H9 (cell line): ENCODE results near the gene IMPDH2. TPM values are rescaled to one million over a fixed set of nuclear protein-coding genes. Genes with fewer than 3 reads are reported as not detected.
A peak's percentile ranks its signal among the peaks of the same experiment; 100 is the strongest.

Experiments used
- DNase-seq: peaks from one replicate; pipeline ENCODE4 v3.0.0-alpha.2; 2017
- H2AFZ ChIP-seq: one replicate; pipeline ENCODE4 v1.6.1; 2013; ENCODE audit warnings: mild to moderate bottlenecking, low read length, control low read depth, moderate library complexity
- H2AK5ac ChIP-seq: 2 replicates; pipeline ENCODE4 v1.6.1; 2013; ENCODE audit warnings: low read length, control low read depth, mixed read lengths; ENCODE audit not compliant: insufficient read length
- H2BK120ac ChIP-seq: one replicate; pipeline ENCODE4 v1.6.1; 2013; ENCODE audit warnings: low read depth, mild to moderate bottlenecking, low read length, control low read depth, inconsistent platforms; ENCODE audit not compliant: poor library complexity, severe bottlenecking
- H2BK12ac ChIP-seq: 2 replicates; pipeline ENCODE4 v1.6.1; 2013; ENCODE audit warnings: low read length, control low read depth, mixed read lengths, low read depth; ENCODE audit not compliant: insufficient read length
- H2BK15ac ChIP-seq: 2 replicates; pipeline ENCODE4 v1.6.1; 2013; ENCODE audit warnings: low read depth, low read length, control low read depth
- H2BK20ac ChIP-seq: one replicate; pipeline ENCODE4 v1.6.1; 2013; ENCODE audit warnings: low read depth, mild to moderate bottlenecking, low read length, control low read depth, inconsistent platforms; ENCODE audit not compliant: poor library complexity, severe bottlenecking
- H2BK5ac ChIP-seq: 2 replicates; pipeline ENCODE4 v1.6.1; 2013; ENCODE audit warnings: low read length, control low read depth, mixed read lengths; ENCODE audit not compliant: insufficient read length
- H3K14ac ChIP-seq: 2 replicates; pipeline ENCODE4 v1.6.1; 2013; ENCODE audit warnings: low read length, control low read depth; ENCODE audit not compliant: insufficient read depth
- H3K18ac ChIP-seq: 2 replicates; pipeline ENCODE4 v1.6.1; 2013; ENCODE audit warnings: low read depth, mild to moderate bottlenecking, mixed read lengths, low read length, control low read depth; ENCODE audit not compliant: insufficient read length
- H3K23ac ChIP-seq: 2 replicates; pipeline ENCODE4 v1.6.1; 2013; ENCODE audit warnings: low read length, control low read depth, mixed read lengths, low read depth; ENCODE audit not compliant: insufficient read length
- H3K23me2 ChIP-seq: 2 replicates; pipeline ENCODE4 v1.6.1; 2013; ENCODE audit warnings: low read depth, mild to moderate bottlenecking, mixed read lengths, low read length, control low read depth; ENCODE audit not compliant: insufficient read length, poor library complexity, severe bottlenecking
- H3K27ac ChIP-seq: 2 replicates; pipeline ENCODE4 v1.5.1; 2013; ENCODE audit warnings: low read length, control low read depth, mixed read lengths, low read depth; ENCODE audit not compliant: insufficient read length
- H3K27me3 ChIP-seq: 2 replicates; pipeline ENCODE4 v1.6.1; 2013; ENCODE audit warnings: low read length, control low read depth, inconsistent platforms; ENCODE audit not compliant: insufficient read depth
- H3K4ac ChIP-seq: 2 replicates; pipeline ENCODE4 v1.6.1; 2013; ENCODE audit warnings: low read depth, mild to moderate bottlenecking, control low read depth, inconsistent platforms, low read length, moderate library complexity
- H3K4me1 ChIP-seq: 2 replicates; pipeline ENCODE4 v1.6.1; 2013; ENCODE audit warnings: low read length, control low read depth, inconsistent platforms; ENCODE audit not compliant: insufficient read depth
- H3K4me2 ChIP-seq: 2 replicates; pipeline ENCODE4 v1.6.1; 2013; ENCODE audit warnings: low read length, control low read depth, mixed read lengths; ENCODE audit not compliant: insufficient read length, insufficient read depth
- H3K56ac ChIP-seq: 2 replicates; pipeline ENCODE4 v1.6.1; 2013; ENCODE audit warnings: low read depth, mild to moderate bottlenecking, mixed read lengths, low read length, control low read depth; ENCODE audit not compliant: insufficient read length
- H3K79me1 ChIP-seq: 2 replicates; pipeline ENCODE4 v1.6.1; 2013; ENCODE audit warnings: low read depth, mild to moderate bottlenecking, moderate library complexity, low read length, control low read depth, inconsistent platforms; ENCODE audit not compliant: insufficient read depth, poor library complexity, severe bottlenecking
- H3K79me2 ChIP-seq: 2 replicates; pipeline ENCODE4 v1.6.1; 2013; ENCODE audit warnings: low read length, control low read depth, inconsistent platforms; ENCODE audit not compliant: insufficient read depth
- H3K9ac ChIP-seq: 2 replicates; pipeline ENCODE4 v1.6.1; 2013; ENCODE audit warnings: low read length, control low read depth, mixed read lengths; ENCODE audit not compliant: insufficient read length; ENCODE audit errors: extremely low read depth
- H3K9me3 ChIP-seq: one replicate; pipeline ENCODE4 v1.6.1; 2013; ENCODE audit warnings: low read depth, low read length, inconsistent platforms; ENCODE audit not compliant: control insufficient read depth
- H3T11ph ChIP-seq: one replicate; pipeline ENCODE4 v1.6.1; 2013; ENCODE audit warnings: mild to moderate bottlenecking, low read length, control low read depth, inconsistent platforms
- H4K20me1 ChIP-seq: one replicate; pipeline ENCODE4 v1.6.1; 2013; ENCODE audit not compliant: control insufficient read depth, insufficient read length, insufficient read depth
- H4K5ac ChIP-seq: 2 replicates; pipeline ENCODE4 v1.6.1; 2013; ENCODE audit warnings: low read depth, mild to moderate bottlenecking, mixed read lengths, low read length, control low read depth; ENCODE audit not compliant: insufficient read length
- H4K8ac ChIP-seq: replicated peaks from 2 replicates; pipeline ENCODE4 v1.6.1; 2013; ENCODE audit warnings: low read length, control low read depth, mixed read lengths, low read depth; ENCODE audit not compliant: insufficient read length
- H4K91ac ChIP-seq: 2 replicates; pipeline ENCODE4 v1.6.1; 2013; ENCODE audit warnings: low read depth, mild to moderate bottlenecking, moderate library complexity, mixed read lengths, low read length, control low read depth; ENCODE audit not compliant: insufficient read length
- H3K27ac Mint-ChIP-seq, 3 experiments: 2 replicates in 2 of 3; 3 replicates in 1 of 3; pipeline ENCODE4 v1.8.0; 2020 to 2021; ENCODE audit warnings: mixed read lengths in 3 of 3, mild to moderate bottlenecking in 1 of 3, moderate library complexity in 1 of 3
- H3K27me3 Mint-ChIP-seq: 2 replicates; pipeline ENCODE4 v1.8.0; 2021; ENCODE audit warnings: low read depth, mild to moderate bottlenecking, moderate library complexity, mixed read lengths
- H3K36me3 Mint-ChIP-seq, 3 experiments: 2 replicates in 2 of 3; 3 replicates in 1 of 3; pipeline ENCODE4 v1.8.0; 2020 to 2021; ENCODE audit warnings: low read depth in 3 of 3, mixed read lengths in 3 of 3; ENCODE audit not compliant: insufficient read depth in 1 of 3
- H3K4me1 Mint-ChIP-seq, 2 experiments: 2 replicates each; pipeline ENCODE4 v1.8.0; 2020; ENCODE audit warnings: mixed read lengths in 2 of 2
- H3K4me3 Mint-ChIP-seq, 2 experiments: 2 replicates in 1 of 2; 3 replicates in 1 of 2; pipeline ENCODE4 v1.8.0; 2020 to 2021; ENCODE audit warnings: mild to moderate bottlenecking in 2 of 2, mixed read lengths in 2 of 2, moderate library complexity in 1 of 2
- H3K9me3 Mint-ChIP-seq, 2 experiments: 2 replicates in 1 of 2; 3 replicates in 1 of 2; pipeline ENCODE4 v1.8.0; 2020; ENCODE audit warnings: mild to moderate bottlenecking in 2 of 2, mixed read lengths in 2 of 2, moderate library complexity in 1 of 2
- CTCF ChIP-seq: fragments of 200-600 bp; sonication (generic); conservative IDR thresholded peaks from 3 replicates; pipeline ENCODE4 v1.8.0; 2021; ENCODE audit warnings: antibody characterized with exemption, mild to moderate bottlenecking
- WGBS: extraction: QIAGEN DNeasy Blood & Tissue Kit; methylation state at CpG from one replicate; pipeline ENCODE4 v1.1.7; 2013; ENCODE audit warnings: missing lambda C conversion rate, low lambda C conversion rate, mixed read lengths; ENCODE audit not compliant: insufficient read length; ENCODE audit errors: extremely low coverage; 5-methylcytosine and 5-hydroxymethylcytosine counted together
- total RNA-seq: library from RNA; stranded (reverse); gene quantifications from 2 replicates; pipeline ENCODE4 v1.2.1, GENCODE V29; 2021

Gene IMPDH2
- total RNA-seq, 1 experiment from 2014 or later: 408 TPM

GRCh38 chr3:49020330-49021212 is 8.6 kb downstream of the IMPDH2 start:
- Histone ChIP-seq H4K5ac (peak overlapping the region; percentile 53), H2AFZ (no peak overlapping the region), H3T11ph (no peak overlapping the region), H4K91ac (peak overlapping the region; percentile 34), H3K23ac (no peak overlapping the region), H2BK5ac (no peak overlapping the region), H3K4me2 (peak overlapping the region; percentile 87), H4K8ac (no peak overlapping the region), H3K79me2 (no peaks in the 10 kb centered on the region), H3K56ac (no peak overlapping the region), H2BK20ac (no peak overlapping the region), H3K14ac (peak overlapping the region; percentile 88), H2BK15ac (no peak overlapping the region; the same call in 1 of the 2 replicates), H3K27ac (no peak overlapping the region), H3K4me1 (no peaks in the 10 kb centered on the region), H2BK120ac (no peak overlapping the region), H3K9ac (peak overlapping the region; percentile 85), H2AK5ac (no peak overlapping the region), H3K23me2 (peaks cover 22% of the 10 kb centered on the region), H2BK12ac (no peak overlapping the region), H3K79me1 (no peaks in the 10 kb centered on the region), H3K9me3 (no peaks in the 10 kb centered on the region), H3K4ac (peak overlapping the region; percentile 55), H3K18ac (peak overlapping the region; percentile 92), H3K27me3 (no peaks in the 10 kb centered on the region), H4K20me1 (peaks cover 2% of the 10 kb centered on the region)
- TF ChIP-seq CTCF: no peak
- H3K4me1 Mint-ChIP-seq: peaks cover 23 to 24% of the 10 kb centered on the region in 2 experiments
- peaks cover 30 to 46% (median 41%) of the 10 kb centered on the region in 3 experiments for H3K36me3 Mint-ChIP-seq
- H3K27ac Mint-ChIP-seq: peak overlapping the region; percentile 87 to 93 (median 91); a peak in 6 of 7 replicates
- peak overlapping the region; percentile 91 to 95 for H3K4me3 Mint-ChIP-seq
- no peaks in the 10 kb centered on the region for H3K27me3 Mint-ChIP-seq
- H3K9me3 Mint-ChIP-seq: no peaks in the 10 kb centered on the region
- no peak for DNase-seq
- no CpG with 5 or more reads among the region's 51 CpGs for WGBS
